Measurements from ENCODE around the gene TMEM212.

DNA sequence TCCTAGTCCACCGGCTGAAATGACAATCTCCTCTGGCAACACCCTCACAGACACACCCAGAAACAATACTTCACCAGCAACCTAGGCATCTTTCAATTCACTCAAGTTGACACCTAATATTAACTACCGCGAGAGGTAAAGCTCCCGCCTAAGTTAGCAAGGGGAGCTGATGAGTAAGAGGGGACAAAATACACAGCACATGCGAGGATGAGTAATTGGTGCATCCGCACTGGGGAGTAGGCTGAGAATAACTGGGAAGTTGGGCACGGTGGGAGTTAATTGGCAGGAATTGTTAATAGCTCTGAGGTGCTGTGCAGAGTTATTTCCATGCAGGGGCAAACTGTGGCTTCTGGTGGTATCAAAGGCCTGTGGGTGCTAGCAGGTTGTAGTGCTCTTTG is 18.3 kb upstream of the TMEM212 start:
- no peak for TF ChIP-seq EZH2 (IDR thresholded peaks at IDR 0.05; ENCODE audit: borderline replicate concordance, insufficient read depth, low read depth, low read length, poor library complexity, severe bottlenecking)
- TF ChIP-seq, protein P1, sequence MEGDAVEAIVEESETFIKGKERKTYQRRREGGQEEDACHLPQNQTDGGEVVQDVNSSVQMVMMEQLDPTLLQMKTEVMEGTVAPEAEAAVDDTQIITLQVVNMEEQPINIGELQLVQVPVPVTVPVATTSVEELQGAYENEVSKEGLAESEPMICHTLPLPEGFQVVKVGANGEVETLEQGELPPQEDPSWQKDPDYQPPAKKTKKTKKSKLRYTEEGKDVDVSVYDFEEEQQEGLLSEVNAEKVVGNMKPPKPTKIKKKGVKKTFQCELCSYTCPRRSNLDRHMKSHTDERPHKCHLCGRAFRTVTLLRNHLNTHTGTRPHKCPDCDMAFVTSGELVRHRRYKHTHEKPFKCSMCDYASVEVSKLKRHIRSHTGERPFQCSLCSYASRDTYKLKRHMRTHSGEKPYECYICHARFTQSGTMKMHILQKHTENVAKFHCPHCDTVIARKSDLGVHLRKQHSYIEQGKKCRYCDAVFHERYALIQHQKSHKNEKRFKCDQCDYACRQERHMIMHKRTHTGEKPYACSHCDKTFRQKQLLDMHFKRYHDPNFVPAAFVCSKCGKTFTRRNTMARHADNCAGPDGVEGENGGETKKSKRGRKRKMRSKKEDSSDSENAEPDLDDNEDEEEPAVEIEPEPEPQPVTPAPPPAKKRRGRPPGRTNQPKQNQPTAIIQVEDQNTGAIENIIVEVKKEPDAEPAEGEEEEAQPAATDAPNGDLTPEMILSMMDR (IDR thresholded peaks at IDR 0.05) = no peak
